HG03280 (cell line): ENCODE measurements around the gene INPP1.
"Not testable (repeated sequence)": the region's sequence is repeated elsewhere in the genome, so short reads cannot be mapped to it uniquely, and the experiment has no call there.

Experiments
- ATAC-seq: cut with Tn5 transposase; IDR thresholded peaks from one replicate; pipeline ENCODE4 v1.9.1; 2021; ENCODE audit warnings: mild to moderate bottlenecking, moderate library complexity; ENCODE audit not compliant: unreplicated experiment

Gene INPP1

GRCh38 chr2:190333928-190334327 is 9.5 kb upstream of the INPP1 start:
- no peak for ATAC-seq

GRCh38 chr2:190334479-190335224 is 8.7 kb upstream of the INPP1 start:
- no peak for ATAC-seq

GRCh38 chr2:190335225-190335559 is 8.2 kb upstream of the INPP1 start:
- ATAC-seq: no peak

GRCh38 chr2:190335584-190335983 is 7.8 kb upstream of the INPP1 start:
- not testable (repeated sequence) for ATAC-seq

- no peak for ATAC-seq
These were observed 7.0 kb upstream of the INPP1 start for GRCh38 chr2:190336420-190336819.

- no peak for ATAC-seq
These were observed 4.9 kb upstream of the INPP1 start for GRCh38 chr2:190338453-190338852.

GRCh38 chr2:190339394-190339793 is 4.0 kb upstream of the INPP1 start:
- ATAC-seq: no peak

- ATAC-seq: no peak
These were observed 3.0 kb upstream of the INPP1 start for GRCh38 chr2:190340369-190340768.

- no peak for ATAC-seq
These were observed 778 bp upstream of the INPP1 start for GRCh38 chr2:190342611-190343010.

- ATAC-seq: peak; percentile 6
These were observed 277 bp upstream of the INPP1 start for GRCh38 chr2:190343089-190343535.

GRCh38 chr2:190344276-190344827 is 963 bp downstream of the INPP1 start:
- ATAC-seq: peak; percentile 70

- ATAC-seq: no peak
These were observed 7.0 kb downstream of the INPP1 start for GRCh38 chr2:190350371-190350770.

- ATAC-seq: no peak
These were observed 8.6 kb downstream of the INPP1 start for GRCh38 chr2:190351955-190352354.

- ATAC-seq: no peak
These were observed 9.5 kb downstream of the INPP1 start for GRCh38 chr2:190352668-190353536.

GRCh38 chr2:190353537-190353899 is 10.1 kb downstream of the INPP1 start:
- no peak for ATAC-seq

- no peak for ATAC-seq
These were observed 10.8 kb downstream of the INPP1 start for GRCh38 chr2:190354003-190354690.

GRCh38 chr2:190355968-190356644 is 12.7 kb downstream of the INPP1 start:
- ATAC-seq: no peak

GRCh38 chr2:190357600-190357999 is 14.2 kb downstream of the INPP1 start:
- no peak for ATAC-seq

- not testable (repeated sequence) for ATAC-seq
These were observed 15.5 kb downstream of the INPP1 start for GRCh38 chr2:190358655-190359448.

- no peak for ATAC-seq
These were observed 17.2 kb downstream of the INPP1 start for GRCh38 chr2:190360561-190360960.
